ENCODE data around the gene SHC4.
"Not testable (repeated sequence)": the region's sequence is repeated elsewhere in the genome, so short reads cannot be mapped to it uniquely, and the experiment has no call there.

SHC4 gene

DNA sequence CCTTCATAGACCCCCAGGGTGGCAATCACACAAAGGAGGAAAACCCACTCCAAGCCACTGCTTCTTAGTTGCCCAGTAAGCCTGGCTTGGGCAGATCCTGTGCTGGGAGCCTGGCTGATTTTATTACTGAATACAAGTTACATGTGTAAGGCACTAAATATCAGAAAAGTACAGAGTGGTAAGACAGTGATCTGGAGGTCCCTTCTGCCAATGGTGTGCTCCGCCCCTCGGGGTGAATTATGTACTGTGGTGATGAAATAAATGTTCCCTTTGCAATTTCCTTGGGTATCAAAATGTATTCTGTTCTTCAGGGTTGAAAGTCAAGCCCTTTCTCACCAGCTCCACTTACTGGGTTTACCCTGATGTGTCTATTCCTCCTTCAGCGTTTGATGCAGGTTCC is 47.0 kb downstream of the SHC4 start:
- DNase-seq, result no peak

DNA sequence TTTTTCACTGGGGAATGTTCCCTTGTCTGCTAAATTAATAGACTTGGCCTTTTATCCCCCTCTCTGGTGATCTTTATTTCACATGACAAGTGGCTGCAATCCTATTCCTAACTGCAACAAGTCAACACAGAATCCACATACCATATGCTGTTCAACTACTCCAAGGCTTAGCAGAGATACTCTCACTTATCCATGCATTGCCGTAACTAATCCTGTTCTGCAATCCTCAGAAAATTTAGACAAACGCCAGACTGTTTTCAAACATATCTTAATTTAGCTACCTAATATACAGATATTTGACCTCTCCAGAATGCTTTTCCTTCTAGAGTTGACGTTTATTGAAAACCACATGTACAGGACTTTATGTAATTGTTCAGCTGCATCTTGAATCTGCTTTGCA is 47.9 kb downstream of the SHC4 start:
- DNase-seq, result no peak

DNA sequence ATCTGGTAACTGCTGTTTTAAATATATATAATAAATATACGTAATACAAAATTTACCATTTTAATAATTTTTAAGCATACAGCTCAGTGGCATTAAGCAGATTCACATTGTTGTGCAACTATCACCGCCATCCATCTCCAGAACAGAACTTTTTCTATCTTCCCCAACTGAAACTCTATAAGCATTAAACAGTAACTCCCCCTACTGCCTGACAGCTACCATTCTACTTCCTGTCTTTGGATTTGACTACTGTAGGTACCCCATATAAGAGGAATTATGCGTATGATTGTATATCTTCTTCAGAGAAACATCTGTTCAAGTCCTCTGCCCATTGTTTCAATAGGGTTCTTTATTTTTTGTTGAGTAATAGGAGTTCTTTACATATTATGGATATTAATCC is 49.0 kb downstream of the SHC4 start:
- DNase-seq, result no peak

DNA sequence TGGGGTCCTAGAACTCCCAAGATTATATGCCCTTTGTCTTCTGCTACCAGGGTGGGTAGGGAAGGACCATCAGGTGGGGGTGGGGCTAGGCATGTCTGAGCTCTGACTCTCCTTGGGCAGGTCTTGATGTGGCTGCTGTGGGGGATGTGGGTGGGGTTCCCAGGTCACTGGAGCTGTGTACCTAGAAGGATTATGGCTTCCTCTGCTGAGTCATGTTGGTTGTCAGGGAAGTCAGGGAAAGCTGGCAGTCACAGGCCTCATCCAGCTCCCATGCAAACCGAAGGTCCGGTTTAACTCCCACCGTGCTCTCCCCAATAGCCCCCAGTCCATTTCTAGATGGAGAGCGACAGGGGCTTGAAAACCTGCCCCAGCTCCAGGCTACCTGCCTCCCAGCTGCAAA is 50.6 kb downstream of the SHC4 start:
- DNase-seq, result no peak

DNA sequence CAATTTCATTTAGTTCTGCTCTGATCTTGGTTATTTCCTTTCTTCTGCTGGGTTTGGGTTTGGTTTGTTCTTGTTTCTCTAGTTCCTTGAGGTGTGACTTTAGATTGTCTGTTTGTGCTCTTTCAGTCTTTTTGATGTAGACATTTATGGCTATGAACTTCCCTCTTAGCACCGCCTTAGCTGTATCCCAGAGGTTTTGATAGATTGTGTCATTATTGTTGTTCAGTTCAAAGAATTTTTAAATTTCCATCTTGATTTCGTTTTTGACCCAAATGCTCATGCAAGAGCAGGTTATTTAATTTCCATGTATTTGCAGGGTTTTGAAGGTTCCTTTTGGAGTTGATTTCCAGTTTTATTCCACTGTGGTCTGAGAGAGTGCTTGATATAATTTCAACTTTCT is 53.2 kb downstream of the SHC4 start:
- DNase-seq, result not testable (repeated sequence)

DNA sequence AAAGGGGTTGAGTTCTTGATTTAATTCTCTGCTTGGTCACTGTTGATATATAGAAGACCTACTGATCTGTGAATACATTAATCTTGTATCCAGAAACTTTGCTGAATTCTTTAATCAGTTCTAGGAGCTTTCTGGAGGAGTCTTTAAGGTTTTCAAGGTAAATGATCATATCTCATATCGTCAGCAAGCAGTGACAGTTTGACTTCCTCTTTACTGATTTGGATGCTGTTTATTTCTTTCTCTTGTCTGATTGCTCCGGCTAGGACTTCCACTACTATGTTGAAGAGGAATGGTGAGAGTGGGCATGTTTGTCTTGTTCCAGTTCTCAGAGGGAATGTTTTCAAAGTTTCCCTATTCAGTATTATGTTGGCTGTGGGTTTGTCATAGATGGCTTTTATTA is 54.4 kb downstream of the SHC4 start:
- not testable (repeated sequence) for DNase-seq

DNA sequence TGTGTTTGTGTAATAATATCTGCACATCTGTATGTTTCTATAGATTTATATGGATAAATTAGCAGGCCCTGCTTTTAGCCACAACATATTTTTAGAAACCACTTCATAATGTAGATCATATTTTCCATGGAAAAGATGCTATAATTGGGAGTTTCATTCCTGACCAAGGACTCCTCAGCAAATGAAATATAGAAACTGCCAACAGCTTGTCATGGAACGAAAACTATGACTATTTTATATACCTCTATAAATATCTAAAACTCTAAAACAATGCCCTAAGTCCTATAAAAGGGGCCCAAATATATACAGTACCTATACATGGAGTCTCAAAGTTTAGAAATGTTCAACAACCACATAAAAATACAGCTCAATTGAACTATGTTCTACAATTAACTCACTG is 57.9 kb downstream of the SHC4 start:
- DNase-seq, result no peak

DNA sequence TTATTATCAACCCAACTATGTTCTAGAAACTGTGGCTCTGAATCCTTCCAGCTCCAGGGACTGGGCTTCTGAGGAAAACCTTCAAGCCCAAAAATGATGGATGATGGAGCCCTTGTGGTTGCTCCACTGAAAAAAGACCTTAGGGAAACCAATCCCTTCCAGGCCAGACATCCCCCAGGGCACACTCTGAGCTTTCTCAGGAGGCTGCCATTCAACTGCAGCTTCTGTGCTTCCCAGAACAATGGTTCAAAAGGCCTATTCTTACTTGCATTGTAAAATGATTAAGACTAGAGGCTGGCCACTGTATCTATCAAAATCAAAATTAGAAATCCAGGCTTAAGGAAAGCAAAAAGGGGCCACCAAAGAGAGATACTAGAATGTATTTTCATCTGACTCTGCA is 58.5 kb downstream of the SHC4 start:
- no peak for DNase-seq

DNA sequence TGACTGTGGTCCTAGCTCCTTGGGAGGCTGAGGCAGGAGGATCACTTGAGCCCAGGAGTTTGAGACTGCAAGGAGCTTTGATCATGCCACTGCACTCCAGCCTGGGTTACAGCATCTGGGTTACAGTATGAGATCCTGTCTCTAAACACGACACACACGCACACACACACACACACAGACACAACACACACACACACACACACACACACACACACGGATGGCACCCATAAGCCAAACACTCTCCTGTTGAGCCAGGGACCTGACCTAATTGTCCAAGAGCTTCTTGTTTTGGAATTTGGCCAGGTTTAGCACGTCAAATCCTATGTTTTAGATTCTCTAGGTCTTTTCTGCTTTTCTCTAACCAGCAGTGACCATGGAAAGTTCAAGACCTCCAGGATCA is 59.0 kb downstream of the SHC4 start:
- no peak for DNase-seq

DNA sequence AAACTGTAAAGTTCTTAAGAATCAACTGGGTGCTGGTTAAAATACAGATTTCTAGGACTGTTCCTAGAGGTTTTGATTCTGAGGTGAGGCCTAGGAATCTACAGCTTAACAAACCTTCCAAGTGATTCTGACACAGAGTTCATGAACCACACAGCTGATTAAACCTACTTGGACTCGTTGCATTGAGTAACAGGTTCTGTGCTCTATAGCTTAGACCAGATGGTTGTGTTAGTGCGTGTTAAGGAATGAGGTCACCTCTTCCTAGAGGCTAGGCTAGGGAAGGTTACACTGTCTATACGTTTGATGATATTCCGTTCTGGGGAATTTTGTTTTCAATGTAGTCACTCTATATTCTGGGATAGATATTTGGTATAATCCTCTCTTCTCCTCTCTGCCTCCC is 63.9 kb downstream of the SHC4 start:
- DNase-seq, result no peak

DNA sequence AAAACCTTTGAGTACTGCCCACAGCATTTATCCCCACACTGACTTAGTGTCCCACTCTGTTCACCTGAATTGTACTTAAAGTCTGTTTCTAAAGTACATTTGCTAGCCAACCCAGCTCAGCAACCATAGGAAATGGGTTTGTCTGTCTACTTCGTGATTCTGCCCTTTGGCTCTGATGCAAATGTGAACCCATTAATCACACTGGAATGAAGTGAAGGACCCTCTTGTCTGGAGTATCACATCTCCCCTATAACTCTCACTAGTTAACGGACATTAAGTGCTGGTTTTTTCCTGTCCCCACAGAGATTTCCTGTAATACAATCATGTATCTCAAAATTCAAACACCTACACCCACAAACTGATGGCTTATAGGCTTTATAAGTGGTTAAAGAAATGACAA is 65.3 kb downstream of the SHC4 start:
- DNase-seq, result no peak

DNA sequence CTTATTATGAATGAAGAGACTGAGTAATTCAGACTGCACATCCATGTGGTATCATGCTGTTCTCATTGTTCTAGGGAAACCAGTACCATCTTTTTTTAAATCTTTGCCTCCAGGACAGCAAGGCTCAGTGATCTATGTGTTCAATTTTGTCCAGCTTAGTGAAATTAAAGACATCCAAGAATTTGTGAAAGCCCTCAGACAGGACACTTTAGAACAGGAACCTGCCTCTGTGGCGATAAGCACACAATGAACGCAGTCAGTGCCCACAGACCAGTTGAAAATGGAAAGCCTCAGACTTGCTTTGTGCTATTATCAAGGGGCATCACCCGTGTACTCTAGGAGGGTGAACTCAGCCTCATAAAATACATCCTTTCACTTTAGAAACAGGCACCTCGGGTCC is 65.7 kb downstream of the SHC4 start:
- no peak for DNase-seq

DNA sequence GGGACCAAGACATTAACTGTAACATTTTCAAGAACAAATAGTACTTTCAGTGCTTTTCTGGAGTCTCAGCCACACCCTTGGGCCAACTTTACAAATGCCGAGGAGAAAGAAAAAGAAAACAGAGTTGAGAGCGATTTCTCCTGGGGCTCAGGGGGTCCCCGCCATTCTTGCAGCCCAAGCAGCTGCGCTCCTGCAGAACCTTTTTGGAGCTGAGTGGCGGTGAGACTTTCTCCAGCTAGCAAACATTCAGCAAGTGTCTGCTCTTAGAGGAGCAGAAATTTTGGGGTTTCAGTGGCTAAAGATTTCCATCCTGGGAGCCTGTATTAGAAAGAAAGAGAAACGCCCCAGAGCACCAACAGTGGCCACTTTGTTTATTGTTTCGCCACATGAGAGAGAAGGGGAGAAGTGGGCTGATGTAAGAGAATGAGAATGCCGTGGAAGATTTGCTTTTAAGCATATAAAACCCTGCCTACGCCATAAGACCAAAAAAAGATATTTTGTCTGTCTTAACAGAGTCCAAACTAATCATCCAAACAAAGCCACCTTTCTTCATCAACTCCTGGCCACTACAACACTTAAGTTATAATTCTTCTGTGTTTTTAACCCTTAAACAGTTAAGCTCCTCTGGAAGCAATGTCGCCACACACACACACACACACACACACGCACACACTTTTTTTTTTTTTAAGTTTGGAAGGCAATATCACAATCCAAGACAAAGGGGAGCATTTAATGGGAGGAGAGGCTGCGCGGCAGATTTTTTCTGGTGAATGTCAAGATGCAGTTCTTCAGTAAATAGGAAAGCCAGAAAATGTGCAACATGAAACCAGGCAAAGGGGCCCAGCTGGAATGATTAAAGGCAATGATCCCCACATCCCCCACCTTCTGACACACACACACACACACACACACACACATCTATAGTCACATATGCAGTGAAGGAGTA is 66.6 kb downstream of the SHC4 start:
- no peak for DNase-seq

DNA sequence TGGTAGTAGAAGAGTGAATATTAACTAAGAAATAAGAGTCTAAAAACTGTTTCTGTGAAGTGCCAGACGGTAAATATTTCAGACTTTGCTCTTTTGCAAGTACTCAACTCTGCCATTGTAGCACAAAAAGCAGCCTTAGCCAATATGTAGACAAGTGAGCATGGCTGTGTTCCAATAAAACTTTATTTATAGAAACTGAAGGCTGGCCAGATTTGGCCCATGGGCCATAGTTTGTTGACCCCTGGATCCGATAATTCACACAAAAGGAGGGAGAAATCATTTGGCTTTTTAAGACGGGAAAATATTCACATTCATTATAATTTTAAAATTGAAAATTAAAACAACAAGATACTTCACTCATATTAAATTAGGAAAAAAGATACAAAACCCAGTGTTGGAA is 70.4 kb downstream of the SHC4 start:
- no peak for DNase-seq

DNA sequence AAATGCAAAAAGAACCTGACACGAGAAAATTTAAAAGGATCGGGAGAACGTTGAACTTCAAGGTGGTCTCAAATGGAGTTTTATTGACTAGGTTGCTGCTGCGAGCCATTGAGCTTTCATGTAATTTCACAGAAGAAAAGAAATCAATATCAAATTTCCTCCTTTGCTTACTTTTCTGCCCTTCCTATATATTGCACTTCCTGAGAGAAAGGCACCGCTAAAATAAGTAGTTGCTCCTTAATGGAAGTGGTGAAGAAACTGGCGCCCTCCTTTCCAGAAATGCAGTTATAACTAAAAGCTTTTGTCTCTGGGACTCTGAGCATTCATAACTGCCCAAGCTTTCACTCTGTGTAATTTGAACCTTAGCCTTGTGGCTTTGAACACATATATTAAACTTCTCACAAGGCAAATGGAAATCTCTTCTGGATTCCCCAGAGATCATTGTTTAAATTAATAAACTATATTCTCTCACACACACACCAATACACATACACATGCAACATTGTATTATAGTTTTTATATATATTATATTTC is 72.4 kb downstream of the SHC4 start:
- no peak for DNase-seq

DNA sequence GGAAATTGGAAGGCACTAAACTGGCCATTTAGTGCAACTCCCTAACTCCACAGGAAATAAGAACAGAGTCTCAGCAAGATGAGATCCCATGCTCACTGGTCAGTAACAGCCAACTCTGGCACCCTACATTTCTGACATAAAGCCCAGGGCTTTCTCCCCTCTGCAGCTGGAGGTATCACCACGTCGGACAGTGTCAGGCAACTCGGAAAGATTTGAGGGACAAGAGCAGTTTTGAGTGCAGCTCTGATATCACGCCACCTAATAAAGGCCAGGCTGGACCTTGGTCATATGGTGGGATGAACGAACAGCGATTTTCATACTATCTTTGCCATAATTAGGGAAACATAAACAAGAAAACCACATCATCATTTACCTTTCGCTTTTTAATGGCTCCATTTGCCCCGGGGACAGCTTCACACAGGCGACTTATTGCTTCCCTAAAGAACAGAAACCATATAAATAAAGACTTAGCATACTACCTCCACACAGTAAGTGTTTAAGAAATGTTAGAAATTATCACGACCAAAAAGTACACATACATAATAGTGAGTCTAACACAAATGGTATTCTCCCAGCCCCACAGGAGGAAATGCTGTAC is 73.2 kb downstream of the SHC4 start:
- no peak for DNase-seq

DNA sequence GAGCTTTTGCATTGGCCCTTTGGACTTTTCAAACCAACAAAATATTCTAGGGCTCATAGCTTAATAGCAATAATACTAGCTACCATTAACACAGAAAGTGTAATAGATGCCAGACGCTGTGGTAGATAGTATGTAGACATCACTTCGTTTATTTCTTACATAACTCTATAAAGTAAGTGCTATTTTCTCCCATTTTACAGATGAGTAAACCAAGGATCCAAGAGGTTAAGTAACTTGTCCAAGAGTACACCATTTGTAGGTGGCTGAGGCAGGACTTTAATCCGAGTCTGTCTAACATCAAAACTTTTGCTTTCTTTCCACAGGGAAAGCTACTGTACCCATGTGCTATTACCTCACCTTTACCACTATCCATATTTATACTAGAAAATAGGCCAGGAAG is 73.8 kb downstream of the SHC4 start:
- DNase-seq, result no peak

DNA sequence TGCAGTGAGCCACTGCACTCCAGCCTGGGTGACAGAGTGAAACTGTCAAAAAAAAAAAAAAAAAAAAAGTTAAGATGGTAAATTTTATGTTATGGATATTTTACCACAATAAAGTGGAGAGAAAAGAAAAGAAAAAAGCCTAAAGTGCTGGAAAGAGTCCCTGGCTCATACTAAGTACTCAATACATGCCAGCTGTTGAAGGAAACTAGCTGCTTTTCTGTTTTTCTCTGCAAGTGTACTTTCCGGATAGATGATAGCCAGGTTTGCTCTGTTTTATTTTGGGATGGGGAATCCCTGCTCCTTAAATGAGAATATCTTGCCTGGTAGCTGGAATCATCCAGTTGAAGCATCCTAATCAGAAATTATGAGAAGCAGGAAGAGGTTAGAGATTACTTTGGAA is 74.9 kb downstream of the SHC4 start:
- no peak for DNase-seq

DNA sequence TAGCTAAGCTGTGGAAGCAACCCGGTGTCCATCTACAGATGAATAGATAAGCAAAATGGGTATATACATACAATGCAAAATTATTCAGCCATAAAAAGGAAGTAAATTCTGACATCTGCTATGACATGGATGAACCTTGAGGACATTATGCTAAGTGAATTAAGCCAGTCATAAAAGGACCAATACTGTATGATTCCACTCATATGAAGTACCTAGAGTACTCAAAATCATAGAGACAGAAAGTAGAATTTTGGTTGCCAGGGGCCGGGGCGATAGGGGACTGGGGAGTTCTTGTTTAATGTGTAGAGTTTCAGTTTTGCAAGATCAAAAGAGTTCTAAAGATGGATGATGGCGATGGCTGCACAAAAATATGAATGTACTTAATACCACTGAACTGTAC is 75.5 kb downstream of the SHC4 start:
- DNase-seq, result no peak

DNA sequence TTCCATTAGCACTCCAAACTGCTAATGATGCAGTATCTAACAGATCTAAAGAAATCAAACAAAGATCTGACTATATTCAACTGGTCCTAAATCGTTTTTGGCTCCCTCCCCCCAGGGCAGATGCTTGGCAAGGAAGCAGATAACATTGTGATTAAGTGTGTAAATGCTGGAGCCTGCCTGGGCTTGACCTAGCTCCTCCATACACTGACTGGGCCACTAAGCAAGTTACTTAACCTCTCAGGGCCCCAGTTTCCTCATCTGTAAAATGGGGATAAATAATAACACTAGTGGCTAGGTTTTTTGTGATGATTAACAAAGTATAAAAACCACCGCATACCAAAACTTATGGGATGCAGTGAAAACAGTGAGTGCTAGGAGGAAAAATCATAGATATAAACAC is 76.6 kb downstream of the SHC4 start:
- no peak for DNase-seq

DNA sequence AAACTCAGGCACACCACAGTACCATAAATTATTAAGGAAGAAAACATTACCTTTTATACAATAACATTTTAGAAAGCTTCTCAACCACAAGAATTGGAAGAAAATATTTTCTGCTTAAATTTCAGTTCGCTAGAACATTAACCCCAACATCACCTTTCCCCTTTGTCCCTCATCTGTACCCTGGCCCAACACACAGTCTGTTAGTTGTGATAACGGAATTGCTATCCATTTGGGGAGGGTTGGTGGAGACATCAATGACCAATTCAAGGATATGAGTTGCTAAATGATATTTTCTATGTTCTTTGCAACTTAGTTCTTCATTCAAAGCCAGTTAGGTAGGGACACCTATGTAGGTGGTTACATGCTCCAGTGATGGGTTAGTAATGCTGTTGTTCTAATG is 80.0 kb downstream of the SHC4 start:
- no peak for DNase-seq

DNA sequence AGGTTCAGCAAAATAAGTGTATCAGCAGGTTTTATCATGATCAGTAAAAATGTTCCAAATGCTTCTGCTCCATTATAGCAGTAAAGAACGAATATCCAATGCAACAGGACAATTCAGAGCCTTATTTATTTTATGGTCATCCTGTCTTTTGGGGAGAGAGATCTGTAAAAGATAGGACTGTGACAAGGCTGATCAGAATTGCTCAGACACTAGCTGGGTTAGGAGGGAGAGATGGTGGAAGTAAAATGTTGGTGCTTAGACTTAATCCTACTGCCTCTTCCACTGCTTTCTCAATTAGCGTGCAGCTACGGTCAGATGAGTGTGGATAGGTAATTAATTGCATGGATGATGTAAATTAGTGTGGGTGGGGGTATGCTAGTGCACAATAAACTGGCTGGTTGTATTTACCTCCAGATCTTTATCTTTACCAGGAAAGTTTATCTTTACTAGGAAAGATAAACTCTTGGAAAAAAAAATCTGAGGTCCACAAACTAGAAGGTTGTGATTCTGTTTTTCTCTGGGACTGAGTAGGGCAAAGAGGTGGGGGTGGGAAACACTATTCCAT is 83.6 kb downstream of the SHC4 start:
- DNase-seq, result no peak

DNA sequence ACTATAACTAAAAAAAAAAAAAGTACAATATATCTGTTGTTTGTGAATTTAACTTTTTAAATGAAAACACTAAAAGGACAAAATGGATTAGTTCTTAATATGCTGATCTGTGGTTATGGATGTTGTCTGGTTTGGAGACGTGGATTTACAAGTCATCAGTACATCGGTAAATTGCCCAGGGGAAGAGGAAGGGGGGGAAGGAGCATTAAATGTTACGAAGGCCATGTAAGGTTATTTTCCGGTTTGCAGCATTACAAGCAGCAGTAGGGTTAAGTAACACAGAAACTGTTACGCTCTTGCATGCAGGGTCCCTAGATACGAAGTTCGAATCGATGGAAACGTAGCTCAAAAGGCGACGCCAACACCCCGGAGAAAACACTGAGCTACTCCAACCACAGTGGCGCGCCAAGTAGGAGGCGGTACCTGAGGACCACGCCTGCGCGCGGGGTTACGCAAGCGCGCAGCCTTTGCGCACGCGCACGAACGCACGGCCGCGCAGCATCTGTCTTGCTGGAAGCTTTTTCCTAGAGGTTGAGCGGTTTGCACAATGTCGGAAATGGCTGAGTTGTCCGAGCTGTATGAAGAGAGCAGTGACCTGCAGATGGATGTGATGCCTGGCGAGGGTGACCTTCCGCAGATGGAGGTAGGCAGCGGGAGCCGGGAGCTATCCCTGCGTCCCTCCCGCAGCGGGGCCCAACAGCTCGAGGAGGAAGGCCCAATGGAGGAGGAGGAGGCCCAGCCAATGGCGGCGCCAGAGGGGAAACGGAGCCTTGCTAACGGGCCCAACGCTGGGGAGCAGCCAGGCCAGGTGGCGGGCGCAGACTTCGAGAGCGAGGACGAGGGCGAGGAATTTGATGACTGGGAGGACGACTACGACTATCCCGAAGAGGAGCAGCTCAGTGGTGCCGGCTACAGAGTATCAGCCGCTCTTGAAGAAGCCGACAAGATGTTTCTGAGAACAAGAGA is 85.8 kb downstream of the SHC4 start, which contains the start of gene EID1:
EID1 (plus strand) TSS at position 505 of the 966 bp plus-strand sequence; CDS start at position 548, 43 bp downstream.
- DNase-seq, result peak; percentile 97
